Activated CD4-positive, alpha-beta T cell treated with anti-CD3 and anti-CD28 coated beads, Interleukin-2, amount 50 U/mL, for 24 hours (primary cell): ENCODE data around the gene DESI2.

Experiments used
- DNase-seq, 2 donors: peaks; one replicate each; pipeline ENCODE4 v3.0.0-alpha.2; 2020; ENCODE audit warnings: low read depth in 1 of 2, low spot score in 1 of 2

Gene DESI2

DNA sequence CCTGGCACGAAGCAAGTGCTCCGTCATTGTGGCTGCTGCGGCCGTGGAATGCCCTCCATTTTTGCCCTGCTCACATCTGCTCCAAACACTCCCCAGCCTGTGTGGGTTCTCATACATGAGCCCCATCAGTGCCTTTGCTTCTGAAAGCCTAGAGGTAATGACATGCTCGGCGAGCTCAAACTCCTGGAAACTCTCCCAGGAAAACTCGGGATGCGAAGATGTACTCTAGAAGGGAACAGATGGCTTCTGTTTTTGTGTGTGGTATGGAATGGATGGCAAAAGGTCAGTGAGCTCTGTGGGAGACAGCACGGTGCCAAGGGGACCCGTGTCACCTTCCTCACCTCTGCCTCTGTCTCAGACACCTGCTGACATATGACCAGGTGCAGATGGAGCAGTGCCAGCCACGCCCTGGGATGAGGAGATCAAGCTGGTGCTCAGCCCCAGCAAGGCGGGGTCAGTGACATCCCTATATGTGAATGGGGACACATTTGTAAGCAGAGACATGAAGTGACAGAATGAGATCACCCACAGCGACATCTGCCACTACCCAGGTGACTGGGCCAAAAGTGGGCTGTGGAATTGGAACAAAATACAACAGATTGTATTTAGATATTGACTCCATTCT lies 98.5 kb downstream of the DESI2 start:
- DNase-seq: no peak

DNA sequence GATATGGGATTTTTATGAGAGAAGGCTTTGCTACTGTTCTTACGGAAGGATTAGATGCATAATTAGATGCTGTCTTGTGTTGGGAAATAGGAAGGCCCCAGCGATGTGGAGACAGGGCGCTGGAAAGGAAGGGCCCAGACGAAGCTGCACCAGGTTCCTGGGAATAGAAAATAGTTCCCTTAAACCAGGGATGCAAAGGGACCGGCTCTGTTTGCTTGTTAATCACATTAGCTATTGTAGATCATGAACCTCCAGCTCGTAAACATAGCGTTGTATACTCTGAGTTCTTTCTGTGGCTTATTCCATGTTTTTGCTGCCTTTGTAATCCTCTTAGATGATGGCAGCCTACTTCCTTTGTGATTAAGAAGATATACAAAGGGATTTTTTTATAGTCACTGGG lies 102.7 kb downstream of the DESI2 start:
- no peak for DNase-seq

DNA sequence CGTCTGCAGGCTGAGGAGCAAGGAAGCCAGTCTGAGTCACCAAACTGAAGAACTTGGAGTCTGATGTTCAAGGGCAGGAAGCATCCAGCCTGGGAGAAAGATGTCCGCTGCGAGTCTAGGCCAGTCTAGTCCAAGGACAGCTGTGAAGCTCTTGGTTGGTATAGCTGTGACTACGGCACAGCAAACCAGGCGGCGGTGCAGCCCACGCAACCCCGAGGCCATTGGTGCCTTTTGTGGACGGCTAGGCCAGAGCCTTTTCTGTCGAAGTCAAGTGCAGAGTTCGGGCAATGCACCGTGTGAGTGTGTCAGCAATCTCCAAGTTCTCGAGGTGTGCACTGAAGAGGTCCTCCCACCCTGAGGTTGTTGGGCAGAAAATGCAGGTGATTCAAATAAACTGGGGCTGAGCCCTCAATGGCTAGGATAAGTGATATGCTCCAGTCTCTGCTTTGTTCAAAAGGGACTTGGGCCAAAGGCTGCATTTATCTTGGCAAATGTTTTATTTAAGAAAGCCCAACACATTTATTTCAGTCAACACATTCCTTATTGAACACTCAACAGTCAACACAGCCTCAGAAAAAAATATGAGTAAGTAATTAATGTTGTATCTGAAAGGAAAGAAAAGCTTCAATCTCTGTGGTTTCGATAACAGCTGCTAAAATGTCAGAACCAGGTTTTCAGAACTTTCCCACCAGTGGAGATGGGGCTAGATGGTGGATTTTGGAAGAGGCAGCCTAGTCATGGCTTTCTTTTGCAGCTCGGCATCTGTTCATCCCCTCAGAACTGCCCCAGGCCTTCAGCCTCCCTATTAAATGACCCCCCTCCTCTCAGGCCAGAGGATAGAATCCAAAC lies 104.4 kb downstream of the DESI2 start:
- DNase-seq: no peak
